Thyroid gland (tissue), 4 donors: ENCODE results near the gene NCKAP5L. TPM values are rescaled to one million over a fixed set of nuclear protein-coding genes. Genes with fewer than 3 reads are reported as not detected.

Experiments
- DNase-seq, 2 donors: peaks; one replicate each; pipeline ENCODE4 v3.0.0-alpha.2; 2019
- H3K27ac ChIP-seq, 3 donors: fragments of 200-600 bp; sonication (generic); 1 replicate in 2 of 3; 2 replicates in 1 of 3; pipeline ENCODE4 v1.5.1; 2016 to 2019; ENCODE audit warnings: mild to moderate bottlenecking in 1 of 3, moderate library complexity in 1 of 3
- H3K27me3 ChIP-seq: fragments of 200-600 bp; sonication (generic); one replicate; pipeline ENCODE4 v1.5.1; 2019
- H3K36me3 ChIP-seq, 2 donors: fragments of 200-600 bp; sonication (generic); one replicate each; pipeline ENCODE4 v1.5.1; 2016 to 2019
- H3K4me1 ChIP-seq, 2 donors: fragments of 200-600 bp; sonication (generic); one replicate each; pipeline ENCODE4 v1.5.1; 2017 to 2019
- H3K4me3 ChIP-seq, 3 donors: fragments of 200-600 bp; sonication (generic); replicated peaks in 1 of 3; 1 replicate in 2 of 3; 2 replicates in 1 of 3; pipeline ENCODE4 v1.5.1; 2016; ENCODE audit warnings: mild to moderate bottlenecking in 1 of 3
- H3K9me3 ChIP-seq: fragments of 200-600 bp; sonication (generic); one replicate; pipeline ENCODE4 v1.5.1; 2017
- POLR2A ChIP-seq, 2 donors: fragments of 450-650 bp; IDR thresholded peaks; one replicate each; pipeline ENCODE4 v1.6.1; 2017; ENCODE audit warnings: antibody characterized with exemption in 2 of 2, mild to moderate bottlenecking in 2 of 2, moderate library complexity in 1 of 2
- WGBS, 2 donors: methylation state at CpG; one replicate each; pipeline ENCODE4 v1.1.5; 2017; 5-methylcytosine and 5-hydroxymethylcytosine counted together
- intact Hi-C: fragments of 100-400 bp; cut with DNase I; formaldehyde crosslinking; loops from one replicate; pipeline ENCODE4 v1.15.1; 2023
- total RNA-seq, 4 donors: library from RNA; depleted of rRNA; stranded (reverse); fragments of >200 nt; gene quantifications; one replicate each; pipeline ENCODE4 v1.2.3, GENCODE V29; 2016
- TF ChIP-seq, protein P1 (sequence below), 6 experiments: fragments of 200-600 bp in 3 of 6; fragments of 450-650 bp in 3 of 6; sonication (generic) in 3 of 6; IDR thresholded peaks; one replicate each; pipeline ENCODE4 v1.5.1; 2016 to 2019; ENCODE audit warnings: antibody characterized with exemption in 6 of 6, mild to moderate bottlenecking in 2 of 6, inconsistent platforms in 1 of 6, moderate library complexity in 1 of 6

NCKAP5L gene
- total RNA-seq, 4 donors from 2014 or later = 14.1 to 33.7 (median 16.3) TPM

DNA sequence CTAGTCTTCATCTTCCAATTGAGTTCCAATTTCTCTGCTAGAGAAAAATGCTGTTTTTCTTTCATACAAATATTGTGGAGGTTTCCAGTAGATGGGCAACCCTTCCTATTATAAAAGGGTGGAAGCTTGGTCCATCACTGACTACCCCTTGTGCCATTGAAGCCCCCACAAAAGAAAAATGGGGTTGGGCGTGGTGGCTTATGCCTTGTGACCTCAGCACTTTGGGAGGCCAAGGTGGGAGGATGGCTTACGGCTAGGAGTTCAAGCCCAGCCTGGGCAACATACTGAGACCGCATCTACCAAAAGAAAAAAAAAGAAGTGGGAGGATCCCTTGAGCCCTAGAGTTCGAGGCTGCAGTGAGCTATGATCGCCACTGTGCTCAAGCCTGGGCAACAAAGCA is 22.8 kb downstream of the NCKAP5L start:
- Histone ChIP-seq H3K9me3 (no peaks in the 10 kb centered on the region), H3K4me3 (no peak overlapping the region), H3K4me1 (peaks cover 0 to 21% of the 10 kb centered on the region in 2 donors), H3K36me3 (peaks cover 19 to 37% of the 10 kb centered on the region in 2 donors), H3K27me3 (no peaks in the 10 kb centered on the region), H3K27ac (no peak overlapping the region)
- TF ChIP-seq, protein P1, sequence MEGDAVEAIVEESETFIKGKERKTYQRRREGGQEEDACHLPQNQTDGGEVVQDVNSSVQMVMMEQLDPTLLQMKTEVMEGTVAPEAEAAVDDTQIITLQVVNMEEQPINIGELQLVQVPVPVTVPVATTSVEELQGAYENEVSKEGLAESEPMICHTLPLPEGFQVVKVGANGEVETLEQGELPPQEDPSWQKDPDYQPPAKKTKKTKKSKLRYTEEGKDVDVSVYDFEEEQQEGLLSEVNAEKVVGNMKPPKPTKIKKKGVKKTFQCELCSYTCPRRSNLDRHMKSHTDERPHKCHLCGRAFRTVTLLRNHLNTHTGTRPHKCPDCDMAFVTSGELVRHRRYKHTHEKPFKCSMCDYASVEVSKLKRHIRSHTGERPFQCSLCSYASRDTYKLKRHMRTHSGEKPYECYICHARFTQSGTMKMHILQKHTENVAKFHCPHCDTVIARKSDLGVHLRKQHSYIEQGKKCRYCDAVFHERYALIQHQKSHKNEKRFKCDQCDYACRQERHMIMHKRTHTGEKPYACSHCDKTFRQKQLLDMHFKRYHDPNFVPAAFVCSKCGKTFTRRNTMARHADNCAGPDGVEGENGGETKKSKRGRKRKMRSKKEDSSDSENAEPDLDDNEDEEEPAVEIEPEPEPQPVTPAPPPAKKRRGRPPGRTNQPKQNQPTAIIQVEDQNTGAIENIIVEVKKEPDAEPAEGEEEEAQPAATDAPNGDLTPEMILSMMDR (IDR thresholded peaks at IDR 0.05) = no peak
- no peak for TF ChIP-seq POLR2A (IDR thresholded peaks at IDR 0.05)
- intact Hi-C loops = no loop called here
- no peak for DNase-seq
- 89 to 91% methylated on average over 5 of the region's 5 CpGs for WGBS, 2 donors

DNA sequence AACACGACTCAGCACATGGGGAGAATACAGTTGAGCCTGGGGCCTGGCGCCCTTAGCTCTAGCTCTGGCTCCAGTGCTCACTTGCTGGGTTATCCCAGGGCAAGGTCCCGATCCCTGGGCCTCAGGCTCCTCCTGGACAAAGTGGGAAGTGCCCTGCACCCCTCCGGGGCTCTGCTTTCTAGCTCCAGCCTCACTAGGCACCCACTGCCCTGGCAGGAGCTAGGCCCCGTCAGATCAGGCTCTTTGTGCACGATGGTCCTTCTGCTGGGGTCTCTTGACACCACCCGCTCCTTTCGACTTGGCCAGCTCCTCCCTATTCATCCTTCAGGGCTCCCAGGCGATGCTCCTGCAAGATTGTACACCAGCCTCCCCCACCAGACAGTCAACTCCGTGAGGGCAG is 23.4 kb downstream of the NCKAP5L start:
- no peak for DNase-seq
- Histone ChIP-seq H3K27ac (no peak overlapping the region), H3K4me3 (no peak overlapping the region), H3K27me3 (no peaks in the 10 kb centered on the region), H3K36me3 (peaks cover 19 to 38% of the 10 kb centered on the region in 2 donors), H3K4me1 (peaks cover 0 to 15% of the 10 kb centered on the region in 2 donors), H3K9me3 (no peaks in the 10 kb centered on the region)
- 92 to 97% methylated on average over 10 of the region's 10 CpGs for whole genome bisulfite sequencing, 2 donors
- intact Hi-C loops = no loop called here
- TF ChIP-seq, protein P1 (IDR thresholded peaks at IDR 0.05) = no peak
- TF ChIP-seq POLR2A (IDR thresholded peaks at IDR 0.05) = no peak

DNA sequence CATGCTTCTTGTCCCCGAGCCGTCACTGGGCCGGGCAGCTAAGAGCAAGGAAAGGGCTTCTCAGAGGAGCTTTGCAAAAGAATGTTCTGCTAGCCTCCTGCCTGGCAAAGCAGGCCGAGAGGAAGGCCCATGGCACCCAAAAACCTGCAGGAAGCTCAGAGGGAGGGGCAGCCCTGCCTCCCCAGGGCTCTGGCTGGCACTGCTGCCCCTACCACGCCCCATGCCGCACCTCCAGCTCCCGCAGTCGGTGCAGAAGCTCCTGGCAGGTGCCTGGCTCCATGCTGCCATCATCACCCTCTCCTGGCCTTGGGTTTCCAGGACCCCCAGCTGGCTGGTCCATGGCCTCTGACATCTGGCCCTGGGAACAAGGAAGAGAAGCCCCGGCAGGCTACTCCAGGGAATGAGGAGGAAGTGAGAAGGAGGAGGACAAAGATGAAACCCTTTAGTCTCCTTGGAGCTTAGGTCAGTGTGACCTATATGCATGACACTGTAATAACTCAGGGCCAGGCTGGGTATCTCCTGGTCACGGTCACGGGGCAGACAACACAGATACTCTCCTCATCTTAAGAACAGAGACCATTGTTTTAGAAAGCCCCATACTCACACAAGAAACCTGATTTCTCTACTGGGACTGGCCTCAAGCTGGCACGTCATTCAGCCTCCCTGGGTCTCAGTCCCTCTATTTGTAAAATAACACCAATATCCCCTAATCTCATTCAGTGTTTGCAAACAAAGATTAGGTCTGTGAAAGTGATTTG is 24.3 kb downstream of the NCKAP5L start:
- DNase-seq = no peak
- WGBS, 2 donors = 89 to 93% methylated on average over 12 of the region's 12 CpGs
- no peaks in the 10 kb centered on the region for H3K27me3 ChIP-seq
- H3K9me3 ChIP-seq = no peaks in the 10 kb centered on the region
- no peak overlapping the region for H3K4me3 ChIP-seq
- peaks cover 0 to 6% of the 10 kb centered on the region in 2 donors for H3K4me1 ChIP-seq
- peaks cover 19 to 42% of the 10 kb centered on the region in 2 donors for H3K36me3 ChIP-seq
- intact Hi-C loops = no loop called here
- no peak overlapping the region for H3K27ac ChIP-seq
- TF ChIP-seq, protein P1 (IDR thresholded peaks at IDR 0.05) = no peak
- TF ChIP-seq POLR2A (IDR thresholded peaks at IDR 0.05) = no peak

DNA sequence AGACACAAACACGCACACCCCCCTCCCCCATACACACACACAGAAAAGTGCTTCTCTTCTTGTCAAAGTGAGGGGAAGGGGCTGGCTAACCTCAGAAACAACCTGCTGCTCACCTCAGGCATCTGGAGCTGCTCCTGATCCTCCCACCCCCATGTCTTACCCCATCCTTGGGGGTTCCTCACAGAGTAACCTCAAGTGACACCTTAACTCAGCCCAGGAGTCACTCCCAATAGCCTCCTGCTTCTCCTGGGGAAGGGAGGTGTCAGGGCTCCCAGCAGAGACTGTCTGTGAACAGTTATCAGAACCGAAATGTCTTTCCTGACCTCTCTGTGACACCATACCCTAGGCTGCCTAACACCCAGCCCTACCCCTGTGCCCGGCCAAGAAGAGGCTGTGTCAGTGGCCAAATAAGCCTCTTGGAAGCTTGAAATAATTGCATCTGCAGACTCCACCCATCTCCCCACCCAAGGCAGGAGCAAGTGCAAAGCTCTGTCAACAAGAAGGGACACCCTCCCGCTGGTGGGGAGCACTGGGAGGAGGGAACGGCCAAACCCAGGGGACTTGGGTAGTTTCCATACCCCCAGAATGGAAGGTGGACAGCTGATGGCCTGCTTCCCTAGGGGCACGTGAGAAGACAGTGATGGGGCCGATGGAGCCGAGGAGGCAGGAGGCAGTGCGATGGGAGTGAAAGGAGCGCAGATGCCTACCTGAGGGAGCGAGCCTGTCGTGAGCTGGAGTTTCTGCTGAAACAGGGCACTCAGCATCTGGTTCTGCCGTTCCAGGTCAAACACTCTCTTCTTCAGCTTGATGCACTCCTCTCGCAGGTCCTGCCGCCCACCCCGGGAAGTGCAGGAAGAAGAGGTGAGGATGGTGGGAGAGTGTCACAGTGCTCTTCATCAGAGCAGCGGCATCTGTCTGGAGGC is 26.8 kb downstream of the NCKAP5L start:
- 82 to 89% methylated on average over 17 of the region's 17 CpGs for WGBS, 2 donors
- H3K36me3 ChIP-seq = peaks cover 29 to 51% of the 10 kb centered on the region in 2 donors
- H3K27ac ChIP-seq = no peak overlapping the region

More for the DNA sequence above, 26.8 kb downstream of the NCKAP5L start:
- DNase-seq = no peak
- H3K4me3 ChIP-seq = no peak overlapping the region
- H3K9me3 ChIP-seq = no peaks in the 10 kb centered on the region
- H3K4me1 ChIP-seq = no peaks in the 10 kb centered on the region
- intact Hi-C loops = no loop called here
- no peaks in the 10 kb centered on the region for H3K27me3 ChIP-seq
- no peak for TF ChIP-seq POLR2A (IDR thresholded peaks at IDR 0.05)
- TF ChIP-seq, protein P1 (IDR thresholded peaks at IDR 0.05) = no peak
